Hindlimb muscle (tissue), 1 donor: ENCODE measurements around the gene SSX4B. TPM values are rescaled to one million over a fixed set of nuclear protein-coding genes. Genes with fewer than 3 reads are reported as not detected.
"Not testable (repeated sequence)": the region's sequence is repeated elsewhere in the genome, so short reads cannot be mapped to it uniquely, and the experiment has no call there.

ENCODE experiments used
- DNase-seq: peaks from one replicate; pipeline ENCODE4 v3.0.0-alpha.2; 2013
- polyA plus RNA-seq: library from polyadenylated mRNA; unstranded; fragments of 120-200 nt; gene quantifications from one replicate; pipeline ENCODE4 v1.2.1, GENCODE V29; 2013; ENCODE audit not compliant: insufficient read length

The SSX4B gene
- polyA plus RNA-seq: not detected

- DNase-seq: not testable (repeated sequence)
These were observed at the start of gene SSX4B for GRCh38 chrX:48411860-48412259. Gene SSX4B (minus strand): TSS chrX:48411960. CDS start chrX:48411372, 588 bp downstream.

- no peak for DNase-seq
These were observed 48.8 kb upstream of the SSX4B start for GRCh38 chrX:48460606-48461005.

GRCh38 chrX:48460031-48460430 lies 48.3 kb upstream of the SSX4B start:
- no peak for DNase-seq

GRCh38 chrX:48459483-48459882 lies 47.7 kb upstream of the SSX4B start:
- DNase-seq: no peak

GRCh38 chrX:48458711-48459110 lies 47.0 kb upstream of the SSX4B start:
- DNase-seq: no peak

- no peak for DNase-seq
These were observed 45.0 kb upstream of the SSX4B start for GRCh38 chrX:48456628-48457331.

GRCh38 chrX:48451708-48452107 lies 39.9 kb upstream of the SSX4B start:
- DNase-seq: no peak

- DNase-seq: no peak
These were observed 38.3 kb upstream of the SSX4B start for GRCh38 chrX:48450076-48450475.

- not testable (repeated sequence) for DNase-seq
These were observed 35.4 kb upstream of the SSX4B start for GRCh38 chrX:48447201-48447600.

- not testable (repeated sequence) for DNase-seq
These were observed 22.0 kb upstream of the SSX4B start for GRCh38 chrX:48433713-48434112.

- DNase-seq: not testable (repeated sequence)
These were observed 18.4 kb upstream of the SSX4B start for GRCh38 chrX:48430166-48430565.

- DNase-seq: not testable (repeated sequence)
These were observed 17.8 kb upstream of the SSX4B start for GRCh38 chrX:48429606-48430005.

GRCh38 chrX:48427027-48427716 lies 15.4 kb upstream of the SSX4B start:
- not testable (repeated sequence) for DNase-seq

- DNase-seq: not testable (repeated sequence)
These were observed 13.9 kb downstream of the SSX4B start for GRCh38 chrX:48397825-48398224.

GRCh38 chrX:48396931-48397330 lies 14.8 kb downstream of the SSX4B start:
- DNase-seq: not testable (repeated sequence)

GRCh38 chrX:48383239-48383638 lies 28.5 kb downstream of the SSX4B start, which contains the start of gene SSX4:
Gene SSX4 (plus strand): TSS chrX:48383539. CDS start chrX:48384054, 515 bp downstream.
- DNase-seq: not testable (repeated sequence)

GRCh38 chrX:48370408-48370807 lies 41.4 kb downstream of the SSX4B start:
- DNase-seq: not testable (repeated sequence)

GRCh38 chrX:48367717-48368408 lies 43.9 kb downstream of the SSX4B start:
- DNase-seq: not testable (repeated sequence)

- DNase-seq: not testable (repeated sequence)
These were observed 52.5 kb downstream of the SSX4B start for GRCh38 chrX:48359281-48359680.

- DNase-seq: no peak
These were observed 54.1 kb downstream of the SSX4B start for GRCh38 chrX:48357681-48358080.

GRCh38 chrX:48356315-48357094 lies 55.3 kb downstream of the SSX4B start, which contains the start of gene SSX3:
Gene SSX3 (minus strand): TSS chrX:48356703. CDS start chrX:48355249, 1,454 bp downstream.
- DNase-seq: not testable (repeated sequence)
